Esophagus muscularis mucosa (tissue), 3 donors: ENCODE results near the gene BCL3.

Source experiments
- CTCF ChIP-seq, 3 experiments: fragments of 200-600 bp in 2 of 3; fragments of 450-650 bp in 1 of 3; sonication (generic) in 2 of 3; IDR thresholded peaks; one replicate each; pipeline ENCODE4 v1.5.1; 2017 to 2019; ENCODE audit warnings: antibody characterized with exemption in 3 of 3, mild to moderate bottlenecking in 2 of 3, moderate library complexity in 1 of 3
- POLR2A ChIP-seq: fragments of 450-650 bp; IDR thresholded peaks from one replicate; pipeline ENCODE4 v1.6.1; 2017; ENCODE audit warnings: antibody characterized with exemption, moderate library complexity, mild to moderate bottlenecking, low read depth
- POLR2AphosphoS5 ChIP-seq, 2 donors: sonication (generic); formaldehyde crosslinking; IDR thresholded peaks; one replicate each; pipeline ENCODE4 v1.6.1; 2017; ENCODE audit warnings: antibody characterized with exemption in 2 of 2

- TF ChIP-seq CTCF (IDR thresholded peaks at IDR 0.05): no peak
- no peak for TF ChIP-seq POLR2A
- TF ChIP-seq POLR2AphosphoS5 (IDR thresholded peaks at IDR 0.05): no peak
Observed at GRCh38 chr19:44753626-44753931, 5.1 kb downstream of the BCL3 start.
